ENCODE measurements around the gene GABRP.
"Not testable (repeated sequence)": the region's sequence is repeated elsewhere in the genome, so short reads cannot be mapped to it uniquely, and the experiment has no call there.

The GABRP gene, protein sequence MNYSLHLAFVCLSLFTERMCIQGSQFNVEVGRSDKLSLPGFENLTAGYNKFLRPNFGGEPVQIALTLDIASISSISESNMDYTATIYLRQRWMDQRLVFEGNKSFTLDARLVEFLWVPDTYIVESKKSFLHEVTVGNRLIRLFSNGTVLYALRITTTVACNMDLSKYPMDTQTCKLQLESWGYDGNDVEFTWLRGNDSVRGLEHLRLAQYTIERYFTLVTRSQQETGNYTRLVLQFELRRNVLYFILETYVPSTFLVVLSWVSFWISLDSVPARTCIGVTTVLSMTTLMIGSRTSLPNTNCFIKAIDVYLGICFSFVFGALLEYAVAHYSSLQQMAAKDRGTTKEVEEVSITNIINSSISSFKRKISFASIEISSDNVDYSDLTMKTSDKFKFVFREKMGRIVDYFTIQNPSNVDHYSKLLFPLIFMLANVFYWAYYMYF

GRCh38 chr5:170783498-170784247, at the start of gene GABRP:
Gene GABRP (plus strand): TSS chr5:170783725. CDS start chr5:170788616, 4,891 bp downstream.
- DNase-seq, result no peak

DNA sequence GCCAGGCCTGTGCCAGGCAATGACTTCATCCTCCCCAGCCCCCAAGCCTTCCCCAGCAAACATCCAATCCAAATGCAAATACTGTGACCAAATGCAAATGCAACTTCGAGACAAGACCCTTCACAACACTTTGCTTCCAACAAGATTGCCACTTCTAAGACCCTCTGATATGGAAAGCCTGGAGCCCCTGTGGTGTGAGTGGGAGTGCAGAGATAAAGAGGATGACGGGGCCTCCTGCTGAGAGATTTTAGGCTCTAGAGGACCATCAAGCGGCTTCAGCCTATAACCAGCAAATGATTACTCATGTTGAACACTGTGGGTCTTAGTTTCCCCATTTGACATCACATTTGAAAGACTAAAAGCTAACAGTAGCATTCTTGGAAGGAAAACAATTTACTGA, 46.6 kb upstream of the GABRP start:
- DNase-seq, result no peak

GRCh38 chr5:170737591-170737990, 45.9 kb upstream of the GABRP start:
- DNase-seq, result no peak

- no peak for DNase-seq
These were observed 44.7 kb upstream of the GABRP start for GRCh38 chr5:170738840-170739239.

- no peak for DNase-seq
These were observed 44.1 kb upstream of the GABRP start for GRCh38 chr5:170739446-170739845.

DNA sequence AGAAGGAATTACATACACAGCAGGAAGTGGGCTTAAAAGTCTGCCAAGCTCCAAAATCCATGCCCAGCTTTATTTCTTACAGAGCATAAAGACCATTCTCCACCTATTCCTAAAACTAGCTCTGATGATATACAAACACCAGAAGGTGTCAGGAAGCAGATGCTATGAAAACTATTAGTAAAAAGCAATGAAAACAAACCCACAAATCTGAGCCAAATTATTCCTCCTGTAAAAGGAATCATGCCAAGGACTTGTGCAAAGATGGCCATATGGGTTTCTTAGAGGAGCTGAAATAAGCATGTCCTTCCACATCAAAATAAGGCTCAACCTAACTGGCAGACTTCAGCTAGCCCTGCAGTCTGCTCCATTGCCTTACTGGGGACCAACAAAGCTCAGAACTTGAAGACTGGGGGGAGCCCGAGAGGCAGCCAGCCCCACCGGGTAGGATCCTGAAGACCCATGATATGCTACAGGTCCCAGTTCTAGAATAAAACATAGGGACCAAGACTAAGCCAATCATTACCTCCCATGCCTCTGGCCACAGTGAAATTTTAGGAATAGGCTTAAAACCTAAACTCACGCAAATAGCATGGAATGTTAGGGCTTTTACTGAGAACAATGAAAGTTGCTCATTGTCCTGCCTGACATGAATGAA, 42.8 kb upstream of the GABRP start:
- no peak for DNase-seq

DNA sequence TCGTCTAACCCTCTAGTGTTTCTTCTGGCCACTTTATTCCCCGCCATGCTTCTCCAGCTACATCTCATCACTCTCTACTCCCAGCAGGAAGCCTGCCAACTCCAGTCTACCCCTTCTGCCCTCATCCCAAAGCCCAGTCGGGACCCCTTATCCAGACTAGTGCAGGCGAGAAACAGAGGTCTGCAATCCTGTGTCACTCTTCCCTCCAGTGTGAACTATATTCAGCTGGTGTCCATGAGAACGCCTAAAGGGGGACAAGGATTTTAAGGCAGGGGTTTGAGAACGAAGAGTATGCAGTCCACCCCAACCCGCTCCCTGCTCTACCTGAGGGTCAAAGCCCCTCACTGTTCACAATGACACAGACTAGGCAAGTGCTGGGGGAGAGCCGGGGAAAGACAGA, 41.7 kb upstream of the GABRP start:
- DNase-seq, result no peak

DNA sequence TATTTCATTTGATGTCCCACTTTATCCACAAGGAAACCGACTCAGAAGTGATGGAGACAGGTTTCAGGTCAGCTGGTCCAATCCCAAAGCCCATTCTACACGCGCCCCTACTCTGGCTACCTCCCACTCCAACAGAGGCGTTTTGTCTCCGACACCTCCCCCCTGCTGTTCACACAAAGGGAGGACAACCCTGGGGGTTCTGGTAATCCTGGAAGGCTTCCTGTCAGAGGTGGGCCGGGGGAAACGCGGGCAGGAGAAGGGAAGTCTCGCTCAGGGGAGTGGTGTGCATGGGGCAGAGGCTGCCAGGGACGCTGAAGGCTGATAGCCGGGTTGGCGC, 39.7 kb upstream of the GABRP start:
- no peak for DNase-seq

DNA sequence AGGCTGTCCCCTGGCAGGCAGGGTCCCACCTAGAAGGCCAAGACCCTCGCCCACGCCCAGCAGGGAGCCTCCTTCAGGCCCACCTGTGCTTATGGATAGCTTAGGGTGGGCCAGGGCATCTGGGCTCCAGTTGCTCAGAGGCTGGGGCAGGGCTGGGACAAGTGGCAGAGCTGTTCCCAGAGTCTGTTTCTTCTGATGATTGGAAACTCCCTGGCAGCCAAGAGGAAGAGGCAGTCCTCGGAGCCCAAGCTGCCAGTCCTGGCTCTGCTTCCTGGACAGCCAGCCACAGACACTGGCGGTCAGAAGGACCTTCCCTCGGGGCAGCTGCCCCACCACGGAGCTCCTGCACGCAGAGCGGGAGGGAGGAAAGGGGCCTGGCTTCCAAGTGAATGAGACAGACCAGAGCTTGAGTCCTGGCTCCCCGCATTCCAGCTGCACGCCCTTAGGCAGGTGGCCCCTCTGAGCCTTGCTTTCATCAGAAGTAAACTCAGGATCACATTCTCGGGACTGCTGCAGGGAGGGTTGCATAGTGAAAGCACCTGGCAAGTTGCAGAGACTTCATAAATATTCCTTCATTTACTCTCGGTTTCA, 37.9 kb upstream of the GABRP start:
- no peak for DNase-seq

DNA sequence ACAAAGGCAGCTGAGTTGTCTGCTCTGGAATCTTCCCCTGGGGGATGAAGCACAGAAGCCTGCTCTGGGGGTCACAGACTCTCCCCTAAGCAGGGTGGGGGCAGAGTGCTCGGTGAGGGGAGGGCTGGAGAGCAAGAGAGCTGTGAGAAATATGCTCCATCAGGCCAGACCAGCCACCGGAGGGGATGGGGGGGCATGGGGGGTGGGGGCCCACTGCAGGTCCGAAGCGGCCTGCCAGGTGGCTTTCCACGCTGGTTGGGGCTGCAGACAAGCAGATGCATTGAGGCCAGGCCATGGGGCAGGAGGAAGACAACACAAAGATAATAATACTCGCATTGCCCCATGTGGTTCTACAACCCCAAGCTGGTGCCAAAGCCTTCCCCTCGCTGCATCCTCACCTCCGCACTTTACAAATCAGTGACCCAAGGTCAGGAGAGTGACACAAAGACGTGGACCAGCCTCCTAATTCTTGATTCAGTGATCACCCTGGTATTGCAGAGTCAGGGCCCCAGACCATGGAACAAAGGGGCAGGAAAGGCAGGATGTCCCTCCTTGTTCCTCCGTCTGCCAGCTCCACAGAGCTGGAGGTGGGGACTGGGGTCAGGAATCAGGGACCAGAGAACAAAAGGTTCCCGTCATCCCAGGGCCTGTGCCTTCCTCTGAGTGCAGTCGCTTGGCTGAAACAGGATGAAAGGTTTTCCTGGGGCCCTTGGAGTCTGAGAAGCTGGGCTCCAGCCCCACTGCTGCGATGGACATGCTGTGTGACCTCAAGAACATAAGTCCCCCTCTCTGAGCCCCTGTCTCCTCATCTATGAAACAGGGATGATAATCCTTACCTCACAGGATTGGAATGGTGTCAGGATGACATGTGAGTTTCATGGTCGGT, 37.2 kb upstream of the GABRP start:
- no peak for DNase-seq

DNA sequence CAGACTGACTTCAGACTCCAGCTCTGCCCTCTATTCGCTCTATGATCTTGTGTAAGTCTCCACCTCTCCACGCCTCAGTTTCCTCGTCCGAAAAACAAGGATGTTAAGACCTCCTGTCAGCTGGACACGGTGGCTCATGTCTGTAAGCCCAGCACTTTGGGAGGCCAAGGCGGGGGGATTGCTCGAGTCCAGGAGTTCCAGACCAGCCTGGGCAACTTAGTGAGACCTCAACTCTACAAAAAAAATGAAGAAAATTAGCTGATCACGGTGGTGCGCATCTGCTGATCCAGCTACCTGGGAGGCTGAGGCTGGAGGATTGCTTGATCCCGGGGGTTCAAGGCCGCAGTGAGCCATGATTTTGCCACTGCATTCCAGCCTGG, 36.6 kb upstream of the GABRP start:
- no peak for DNase-seq

- no peak for DNase-seq
These were observed 36.2 kb upstream of the GABRP start for GRCh38 chr5:170747357-170747756.

GRCh38 chr5:170747851-170748250, 35.7 kb upstream of the GABRP start:
- no peak for DNase-seq

- no peak for DNase-seq
These were observed 34.5 kb upstream of the GABRP start for GRCh38 chr5:170748951-170749471.

DNA sequence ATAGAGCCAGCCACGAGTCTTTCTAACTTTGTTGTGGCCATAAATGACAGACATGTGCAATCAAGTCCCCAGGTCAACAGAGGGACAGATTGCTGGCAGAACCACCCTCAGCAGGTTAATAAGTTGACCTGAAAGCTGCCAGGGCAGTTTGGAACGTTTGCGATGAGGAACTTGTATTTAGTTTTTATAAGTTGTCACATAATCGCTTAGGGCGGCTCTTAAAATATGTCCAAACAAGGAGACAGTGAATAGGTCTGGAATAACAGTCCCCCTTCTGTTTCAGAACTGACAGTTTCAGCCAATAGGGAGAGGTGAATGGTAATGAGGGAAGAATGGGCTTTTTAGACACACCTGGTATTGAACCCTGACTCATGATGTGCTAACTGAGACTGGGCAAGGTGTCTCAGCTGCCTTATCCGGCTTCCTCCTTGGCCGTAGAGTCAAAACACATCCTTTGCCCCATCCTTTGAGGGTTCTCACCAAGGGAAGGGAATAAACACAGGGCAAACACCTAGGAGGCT, 33.6 kb upstream of the GABRP start:
- DNase-seq, result no peak

GRCh38 chr5:170750791-170751190, 32.7 kb upstream of the GABRP start:
- DNase-seq, result no peak

DNA sequence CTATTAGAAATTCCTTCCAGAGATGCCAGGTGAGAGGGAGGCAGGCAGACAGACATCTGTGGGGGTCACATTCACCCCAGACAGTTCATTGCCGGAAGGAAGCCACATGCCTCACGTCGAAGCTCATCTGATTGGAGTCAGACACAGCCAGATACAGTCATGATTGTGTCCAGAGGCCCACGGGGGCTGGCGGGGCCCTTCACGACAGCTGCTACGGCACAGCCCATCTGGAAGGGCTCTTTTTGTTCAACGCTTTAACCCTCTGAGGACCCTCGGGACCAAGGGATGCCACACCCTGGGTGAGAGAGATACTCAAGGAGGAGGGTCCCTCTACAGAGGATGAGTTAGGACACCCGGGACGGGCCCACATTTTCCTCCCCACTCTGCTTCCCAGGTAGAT, 31.9 kb upstream of the GABRP start:
- DNase-seq, result no peak

- no peak for DNase-seq
These were observed 31.0 kb upstream of the GABRP start for GRCh38 chr5:170752257-170753215.

DNA sequence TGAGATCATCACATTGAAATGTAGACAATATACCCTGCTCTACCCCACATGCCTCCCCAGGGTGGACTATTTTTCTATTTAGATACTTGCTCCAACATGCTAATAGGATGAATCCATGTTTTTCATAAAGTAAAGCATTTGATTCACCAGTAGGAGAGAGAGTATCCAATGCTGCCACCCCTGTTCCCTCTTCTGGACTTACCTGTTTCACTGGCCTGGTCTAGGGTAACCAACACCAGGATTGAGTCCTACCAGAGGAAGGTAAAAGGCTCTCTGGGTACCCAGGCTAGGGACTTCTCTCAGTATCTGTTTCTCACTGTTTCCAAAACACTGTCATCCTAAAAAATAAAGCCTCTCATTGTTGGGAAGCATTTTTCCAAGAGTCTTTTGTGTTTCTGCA, 30.2 kb upstream of the GABRP start:
- no peak for DNase-seq

DNA sequence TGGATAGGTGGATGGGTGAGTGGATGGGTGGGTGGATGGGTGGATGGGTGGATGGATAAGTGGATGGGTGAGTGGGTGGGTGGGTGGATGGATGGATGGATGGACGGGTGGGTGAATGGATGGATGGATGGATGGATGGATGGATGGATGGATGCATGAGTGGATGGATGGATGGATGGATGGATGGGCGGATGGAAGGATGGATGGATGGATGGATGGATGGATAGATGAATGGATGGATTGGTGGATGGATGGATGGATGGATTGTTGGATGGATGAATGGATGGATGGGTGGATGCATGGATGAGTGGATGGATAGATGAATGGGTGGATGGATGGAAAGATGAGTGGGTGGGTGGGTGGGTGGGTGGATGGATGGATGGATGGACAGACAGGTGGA, 29.0 kb upstream of the GABRP start:
- not testable (repeated sequence) for DNase-seq
